Measurements from ENCODE around the gene RASAL3. TPM values are rescaled to one million over a fixed set of nuclear protein-coding genes. Genes with fewer than 3 reads are reported as not detected.

The RASAL3 gene
- total RNA-seq, 1 donor from 2014 or later, result not detected

DNA sequence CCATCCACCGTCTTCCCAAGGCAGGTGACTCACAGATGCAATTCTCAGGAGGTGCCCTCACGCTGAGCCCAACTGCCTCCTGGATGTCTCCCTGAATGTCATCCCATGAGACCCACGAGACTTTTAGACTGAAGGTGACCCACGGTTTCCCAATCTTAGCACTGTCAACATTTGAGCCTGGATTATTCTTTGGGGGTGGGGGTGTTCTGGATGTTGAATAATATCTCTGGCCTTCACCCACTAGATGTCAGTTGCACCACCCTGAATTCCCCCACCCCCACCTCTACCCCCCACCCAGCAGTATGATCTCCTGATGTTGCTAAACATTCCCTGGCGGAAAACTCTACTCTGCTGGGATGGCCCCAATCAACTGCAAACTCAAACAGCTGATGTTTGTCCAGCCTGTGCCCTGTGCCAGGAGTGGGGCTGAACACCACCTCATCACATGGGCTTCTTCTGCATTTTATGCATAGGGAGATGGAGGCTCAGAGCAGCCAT, 41.8 kb upstream of the RASAL3 start:
- H3K4me3 ChIP-seq (ENCODE audit: low read depth, low read length), result no peak overlapping the region
- no peak for DNase-seq (ENCODE audit: low read depth)
- H3K27me3 ChIP-seq (ENCODE audit: control insufficient read depth, insufficient read depth, low read length), result peaks cover 22% of the 10 kb centered on the region
- TF ChIP-seq, protein P1, sequence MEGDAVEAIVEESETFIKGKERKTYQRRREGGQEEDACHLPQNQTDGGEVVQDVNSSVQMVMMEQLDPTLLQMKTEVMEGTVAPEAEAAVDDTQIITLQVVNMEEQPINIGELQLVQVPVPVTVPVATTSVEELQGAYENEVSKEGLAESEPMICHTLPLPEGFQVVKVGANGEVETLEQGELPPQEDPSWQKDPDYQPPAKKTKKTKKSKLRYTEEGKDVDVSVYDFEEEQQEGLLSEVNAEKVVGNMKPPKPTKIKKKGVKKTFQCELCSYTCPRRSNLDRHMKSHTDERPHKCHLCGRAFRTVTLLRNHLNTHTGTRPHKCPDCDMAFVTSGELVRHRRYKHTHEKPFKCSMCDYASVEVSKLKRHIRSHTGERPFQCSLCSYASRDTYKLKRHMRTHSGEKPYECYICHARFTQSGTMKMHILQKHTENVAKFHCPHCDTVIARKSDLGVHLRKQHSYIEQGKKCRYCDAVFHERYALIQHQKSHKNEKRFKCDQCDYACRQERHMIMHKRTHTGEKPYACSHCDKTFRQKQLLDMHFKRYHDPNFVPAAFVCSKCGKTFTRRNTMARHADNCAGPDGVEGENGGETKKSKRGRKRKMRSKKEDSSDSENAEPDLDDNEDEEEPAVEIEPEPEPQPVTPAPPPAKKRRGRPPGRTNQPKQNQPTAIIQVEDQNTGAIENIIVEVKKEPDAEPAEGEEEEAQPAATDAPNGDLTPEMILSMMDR (IDR thresholded peaks at IDR 0.05; ENCODE audit: insufficient read depth, low read length, poor library complexity, severe bottlenecking), result no peak
- no peaks in the 10 kb centered on the region for H3K36me3 ChIP-seq (ENCODE audit: control insufficient read depth, insufficient read depth, low read length)

DNA sequence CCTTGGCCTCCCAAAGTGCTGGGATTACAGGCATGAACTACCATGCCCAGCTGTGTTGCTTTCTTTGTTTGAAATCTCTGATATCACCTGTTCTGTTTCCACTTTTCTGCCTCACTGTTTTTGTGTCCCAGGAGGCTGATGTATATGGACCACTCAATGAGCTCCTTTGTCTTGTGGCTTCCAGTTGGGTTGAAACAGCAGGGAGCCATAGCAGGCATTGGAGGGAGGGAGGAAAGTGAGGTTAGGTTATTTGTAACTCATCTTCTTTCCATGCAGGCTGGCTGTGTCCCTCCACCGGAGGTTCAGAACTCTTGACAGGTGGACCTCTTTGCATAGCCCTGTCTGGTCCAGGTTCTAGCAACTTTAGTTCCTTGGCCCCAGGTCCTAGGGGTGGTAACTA, 37.9 kb upstream of the RASAL3 start:
- no peak for DNase-seq (ENCODE audit: low read depth)
- Histone ChIP-seq H3K27me3 (ENCODE audit: control insufficient read depth, insufficient read depth, low read length) (peaks cover 3% of the 10 kb centered on the region), H3K4me3 (ENCODE audit: low read depth, low read length) (no peak overlapping the region), H3K36me3 (ENCODE audit: control insufficient read depth, insufficient read depth, low read length) (no peaks in the 10 kb centered on the region)
- TF ChIP-seq, protein P1 (IDR thresholded peaks at IDR 0.05; ENCODE audit: insufficient read depth, low read length, poor library complexity, severe bottlenecking), result no peak

DNA sequence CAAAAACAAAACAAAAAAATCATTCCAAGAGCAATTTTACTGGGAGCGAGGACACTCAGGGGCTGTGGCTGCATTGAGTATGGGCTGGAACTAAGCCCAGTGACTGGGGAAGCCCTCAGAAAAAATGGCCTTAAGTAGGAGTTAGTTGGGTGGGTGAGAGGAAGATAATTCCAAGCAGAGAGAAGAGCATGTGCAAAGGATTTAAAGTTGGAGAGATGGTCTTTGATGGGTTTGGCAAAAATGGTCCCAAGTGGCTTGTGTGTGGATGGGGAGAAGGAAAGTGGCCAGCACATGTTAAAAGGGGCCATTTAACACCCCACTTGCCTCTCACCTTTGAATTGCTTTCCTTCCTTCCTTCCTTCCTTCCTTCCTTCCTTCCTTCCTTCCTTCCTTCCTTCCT, 37.3 kb upstream of the RASAL3 start:
- Histone ChIP-seq H3K36me3 (ENCODE audit: control insufficient read depth, insufficient read depth, low read length) (no peaks in the 10 kb centered on the region), H3K27me3 (ENCODE audit: control insufficient read depth, insufficient read depth, low read length) (no peaks in the 10 kb centered on the region), H3K4me3 (ENCODE audit: low read depth, low read length) (no peak overlapping the region)
- TF ChIP-seq, protein P1 (IDR thresholded peaks at IDR 0.05; ENCODE audit: insufficient read depth, low read length, poor library complexity, severe bottlenecking), result no peak
- no peak for DNase-seq (ENCODE audit: low read depth)

DNA sequence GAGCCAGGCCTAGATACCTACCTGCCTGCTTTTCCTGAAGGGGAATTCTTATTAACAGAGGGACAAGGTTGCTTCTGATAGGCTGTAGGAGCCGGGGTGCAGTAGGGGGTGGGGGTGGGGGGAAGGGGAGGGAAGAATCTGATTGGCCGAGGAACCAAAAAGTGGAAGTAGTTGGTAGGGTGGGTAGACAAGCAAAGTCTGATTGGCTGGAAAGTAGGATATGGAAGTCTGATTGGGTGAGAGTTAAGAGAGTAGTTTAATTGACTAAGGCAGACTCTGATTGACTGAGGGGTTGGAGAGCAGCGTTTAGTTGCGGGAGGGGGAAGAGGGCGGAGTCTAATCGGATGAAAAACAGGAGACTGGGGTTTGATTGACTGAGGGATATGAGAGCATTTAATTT, 34.6 kb upstream of the RASAL3 start:
- Histone ChIP-seq H3K27me3 (ENCODE audit: control insufficient read depth, insufficient read depth, low read length) (no peaks in the 10 kb centered on the region), H3K4me3 (ENCODE audit: low read depth, low read length) (no peak overlapping the region), H3K36me3 (ENCODE audit: control insufficient read depth, insufficient read depth, low read length) (no peaks in the 10 kb centered on the region)
- TF ChIP-seq, protein P1 (IDR thresholded peaks at IDR 0.05; ENCODE audit: insufficient read depth, low read length, poor library complexity, severe bottlenecking), result no peak
- DNase-seq (ENCODE audit: low read depth), result no peak

DNA sequence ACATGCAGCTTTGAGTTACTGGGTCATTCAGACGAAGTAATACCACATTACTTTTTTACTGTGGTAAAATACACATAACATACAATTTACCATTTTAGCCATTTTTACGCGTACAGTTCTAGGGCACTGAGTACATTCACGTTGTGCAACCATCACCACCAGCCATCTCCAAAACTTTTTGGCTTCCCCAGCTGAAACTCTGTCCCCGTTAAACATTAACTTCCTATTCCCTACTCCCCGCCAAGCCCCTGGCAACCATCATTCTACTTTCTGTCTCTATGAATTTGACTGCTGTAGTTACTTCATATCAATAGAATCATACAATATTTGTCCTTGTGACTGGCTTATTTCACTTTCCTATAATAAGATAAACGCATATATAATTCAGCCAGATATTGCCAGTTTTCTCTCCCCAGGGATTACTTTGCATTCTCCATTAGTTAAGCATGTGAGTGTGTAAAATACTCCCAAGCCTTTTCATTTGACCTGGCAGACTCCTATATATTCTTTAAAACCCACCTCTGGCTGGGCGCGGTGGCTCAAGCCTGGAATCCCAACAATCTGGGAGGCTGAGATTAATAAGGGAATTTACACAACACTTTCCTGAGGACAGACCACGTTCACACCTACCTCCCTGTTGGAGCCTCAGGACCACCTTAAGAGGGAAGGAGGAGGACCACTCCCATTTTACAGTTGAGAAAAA, 34.0 kb upstream of the RASAL3 start:
- DNase-seq (ENCODE audit: low read depth), result no peak
- H3K4me3 ChIP-seq (ENCODE audit: low read depth, low read length), result no peak overlapping the region

More for the DNA sequence above, 34.0 kb upstream of the RASAL3 start:
- H3K27me3 ChIP-seq (ENCODE audit: control insufficient read depth, insufficient read depth, low read length), result no peaks in the 10 kb centered on the region
- H3K36me3 ChIP-seq (ENCODE audit: control insufficient read depth, insufficient read depth, low read length), result no peaks in the 10 kb centered on the region
- TF ChIP-seq, protein P1 (IDR thresholded peaks at IDR 0.05; ENCODE audit: insufficient read depth, low read length, poor library complexity, severe bottlenecking), result no peak

Data from kidney epithelial cell (primary cell).